PC-9 (cell line): Measurements from ENCODE around the gene LONRF3.

Source experiments
- CTCF ChIP-seq: fragments of 200-600 bp; sonication (generic); conservative IDR thresholded peaks from 2 replicates; pipeline ENCODE4 v1.6.1; 2017; ENCODE audit warnings: mixed run types, antibody characterized with exemption, mild to moderate bottlenecking, moderate library complexity
- EZH2 ChIP-seq: fragments of 200-600 bp; sonication (generic); IDR thresholded peaks from 2 replicates; pipeline ENCODE4 v1.8.0; 2017; ENCODE audit warnings: antibody characterized with exemption, low read depth

- TF ChIP-seq EZH2 (no peak), CTCF (no peak)
These were observed 9.1 kb downstream of the LONRF3 start for GRCh38 chrX:118983513-118983912.
